CD14-positive monocyte (primary cell): ENCODE data around the gene PLOD2. TPM values are rescaled to one million over a fixed set of nuclear protein-coding genes. Genes with fewer than 3 reads are reported as not detected.

Experiments used
- DNase-seq, 3 donors: peaks; one replicate each; pipeline ENCODE4 v3.0.0-alpha.2; 2011 to 2022
- H2AFZ ChIP-seq: 2 replicates; pipeline ENCODE4 v1.6.0; 2012; ENCODE audit warnings: mild to moderate bottlenecking, low read depth, low read length, inconsistent platforms; ENCODE audit not compliant: insufficient read depth, poor library complexity, severe bottlenecking
- H3K27ac ChIP-seq, 2 donors: 1 replicate in 1 of 2; 2 replicates in 1 of 2; pipeline ENCODE4 v1.5.1; 2012 to 2013; ENCODE audit warnings: low read length in 2 of 2, control low read depth in 1 of 2, inconsistent platforms in 1 of 2, low read depth in 1 of 2, mild to moderate bottlenecking in 1 of 2
- H3K27me3 ChIP-seq, 2 donors: one replicate each; pipeline versions ENCODE4 v1.6.0 to v1.6.1; 2011 to 2013; ENCODE audit warnings: low read length in 2 of 2; ENCODE audit not compliant: control insufficient read depth in 2 of 2, insufficient read depth in 2 of 2
- H3K36me3 ChIP-seq, 2 donors: replicated peaks in 1 of 2; 1 replicate in 1 of 2; 2 replicates in 1 of 2; pipeline versions ENCODE4 v1.5.1 to v1.6.1; 2012 to 2013; ENCODE audit warnings: low read length in 2 of 2, control low read depth in 1 of 2, inconsistent platforms in 1 of 2, mild to moderate bottlenecking in 1 of 2; ENCODE audit not compliant: insufficient read depth in 2 of 2, control insufficient read depth in 1 of 2
- H3K4me1 ChIP-seq, 2 donors: 1 replicate in 1 of 2; 2 replicates in 1 of 2; pipeline versions ENCODE4 v1.5.1 to v1.6.1; 2012 to 2013; ENCODE audit warnings: low read length in 2 of 2, control low read depth in 1 of 2, inconsistent platforms in 1 of 2, mild to moderate bottlenecking in 1 of 2, moderate library complexity in 1 of 2; ENCODE audit not compliant: insufficient read depth in 2 of 2, control insufficient read depth in 1 of 2
- H3K4me2 ChIP-seq: replicated peaks from 2 replicates; pipeline ENCODE3; 2012; ENCODE audit warnings: low read length, moderate library complexity, mild to moderate bottlenecking; ENCODE audit not compliant: poor library complexity, severe bottlenecking; ENCODE audit errors: extremely low read depth
- H3K4me3 ChIP-seq, 3 experiments: fragments of 200-600 bp in 1 of 3; sonication (generic) in 1 of 3; replicated peaks in 1 of 3; 1 replicate in 2 of 3; 2 replicates in 1 of 3; pipeline ENCODE4 v1.5.1; 2011 to 2013; ENCODE audit warnings: low read length in 3 of 3, mild to moderate bottlenecking in 3 of 3, control low read depth in 2 of 3, low read depth in 2 of 3, inconsistent platforms in 1 of 3, moderate library complexity in 1 of 3
- H3K79me2 ChIP-seq: 2 replicates; pipeline ENCODE4 v1.6.0; 2012; ENCODE audit warnings: mild to moderate bottlenecking, control low read depth, inconsistent platforms, low read length, moderate library complexity; ENCODE audit not compliant: insufficient read depth
- H3K9ac ChIP-seq: 2 replicates; pipeline ENCODE4 v1.6.0; 2017; ENCODE audit warnings: low read length, mild to moderate bottlenecking; ENCODE audit not compliant: insufficient read depth, poor library complexity, severe bottlenecking
- H3K9me3 ChIP-seq, 2 donors: replicated peaks in 1 of 2; 1 replicate in 1 of 2; 2 replicates in 1 of 2; pipeline versions ENCODE4 v1.5.1 to v1.6.1; 2012 to 2013; ENCODE audit warnings: low read length in 2 of 2, control low read depth in 1 of 2; ENCODE audit not compliant: control insufficient read depth in 1 of 2, insufficient read depth in 1 of 2
- H4K20me1 ChIP-seq: 2 replicates; pipeline ENCODE4 v1.6.0; 2012; ENCODE audit warnings: mild to moderate bottlenecking, low read length, control low read depth, moderate library complexity; ENCODE audit not compliant: insufficient read depth
- H3K27ac Mint-ChIP-seq, 7 donors: one replicate each; pipeline ENCODE4 v1.8.0; 2020; ENCODE audit warnings: mild to moderate bottlenecking in 7 of 7, mixed read lengths in 7 of 7, moderate library complexity in 6 of 7, inconsistent platforms in 2 of 7
- H3K27me3 Mint-ChIP-seq, 3 donors: one replicate each; pipeline ENCODE4 v1.8.0; 2021 to 2022; ENCODE audit warnings: low read depth in 3 of 3, mild to moderate bottlenecking in 3 of 3, mixed read lengths in 3 of 3, moderate library complexity in 3 of 3, inconsistent platforms in 1 of 3
- H3K36me3 Mint-ChIP-seq, 2 donors: one replicate each; pipeline ENCODE4 v1.8.0; 2020; ENCODE audit warnings: mixed read lengths in 2 of 2, inconsistent platforms in 1 of 2, mild to moderate bottlenecking in 1 of 2
- H3K4me1 Mint-ChIP-seq: one replicate; pipeline ENCODE4 v1.8.0; 2020; ENCODE audit warnings: mild to moderate bottlenecking, mixed read lengths
- H3K4me3 Mint-ChIP-seq, 2 donors: one replicate each; pipeline ENCODE4 v1.8.0; 2020; ENCODE audit warnings: mild to moderate bottlenecking in 2 of 2, mixed read lengths in 2 of 2, moderate library complexity in 1 of 2
- H3K9me3 Mint-ChIP-seq, 7 donors: one replicate each; pipeline ENCODE4 v1.8.0; 2020 to 2022; ENCODE audit warnings: mixed read lengths in 7 of 7, mild to moderate bottlenecking in 6 of 7, moderate library complexity in 6 of 7, inconsistent platforms in 2 of 7
- WGBS: methylation state at CpG from one replicate; pipeline ENCODE4 v1.1.5; 2013; ENCODE audit warnings: missing lambda C conversion rate; ENCODE audit not compliant: insufficient coverage; 5-methylcytosine and 5-hydroxymethylcytosine counted together
- intact Hi-C, 2 donors: fragments of 100-400 bp; cut with micrococcal nuclease; formaldehyde crosslinking; loops; one replicate each; pipeline versions ENCODE4 v1.15.0 to v1.15.1; 2023
- polyA plus RNA-seq, 3 donors: library from polyadenylated mRNA; depleted of rRNA in 1 of 3; unstranded in 2 of 3; stranded (reverse) in 1 of 3; fragments of 300-500 nt in 2 of 3; fragments of >200 nt in 1 of 3; fragmentation: Illumina TruSeq in 2 of 3; gene quantifications; 1 replicate in 2 of 3; 2 replicates in 1 of 3; pipeline ENCODE4 v1.2.3, GENCODE V29; 2012 to 2021
- TF ChIP-seq, protein P1 (sequence below): fragments of 200-600 bp; IDR thresholded peaks from one replicate; pipeline ENCODE4 v1.8.0; 2022; ENCODE audit warnings: antibody characterized with exemption, mild to moderate bottlenecking

PLOD2 gene
- polyA plus RNA-seq, 3 donors = not detected

DNA sequence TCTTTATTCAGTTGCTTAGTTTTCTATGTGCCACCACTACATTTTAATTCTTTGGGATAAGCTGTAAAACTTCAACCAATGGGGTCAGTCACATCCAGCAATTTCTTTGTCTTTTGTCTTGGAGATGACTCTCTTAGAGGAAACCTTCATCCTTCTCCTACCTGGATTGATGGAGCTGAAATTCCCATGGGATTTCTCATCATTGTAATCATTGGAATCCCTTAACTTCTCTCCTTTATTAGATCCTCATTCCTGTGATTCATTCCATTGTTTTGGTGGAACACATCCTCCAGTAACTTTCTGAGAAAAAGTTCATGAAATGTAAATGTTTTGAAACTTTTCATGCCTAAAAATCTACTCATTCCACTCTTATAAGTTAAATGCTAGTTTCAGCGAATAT lies 9.6 kb upstream of the PLOD2 start:
- peaks cover 0 to 3% (median 1%) of the 10 kb centered on the region in 3 donors for H3K27me3 Mint-ChIP-seq
- H3K9me3 Mint-ChIP-seq = peaks cover 0 to 3% (median 0%) of the 10 kb centered on the region in 7 donors
- H3K4me1 Mint-ChIP-seq = no peaks in the 10 kb centered on the region
- no peak overlapping the region for H3K4me3 Mint-ChIP-seq
- intact Hi-C loops = no loop called here
- H3K36me3 ChIP-seq = no peaks in the 10 kb centered on the region
- WGBS = no CpG with 5 or more reads among the region's 1 CpG
- H3K4me1 ChIP-seq = no peaks in the 10 kb centered on the region
- no peak overlapping the region for H3K27ac Mint-ChIP-seq
- no peak overlapping the region for H3K9ac ChIP-seq
- H3K36me3 Mint-ChIP-seq = no peaks in the 10 kb centered on the region
- no peak overlapping the region for H2AFZ ChIP-seq
- TF ChIP-seq, protein P1, sequence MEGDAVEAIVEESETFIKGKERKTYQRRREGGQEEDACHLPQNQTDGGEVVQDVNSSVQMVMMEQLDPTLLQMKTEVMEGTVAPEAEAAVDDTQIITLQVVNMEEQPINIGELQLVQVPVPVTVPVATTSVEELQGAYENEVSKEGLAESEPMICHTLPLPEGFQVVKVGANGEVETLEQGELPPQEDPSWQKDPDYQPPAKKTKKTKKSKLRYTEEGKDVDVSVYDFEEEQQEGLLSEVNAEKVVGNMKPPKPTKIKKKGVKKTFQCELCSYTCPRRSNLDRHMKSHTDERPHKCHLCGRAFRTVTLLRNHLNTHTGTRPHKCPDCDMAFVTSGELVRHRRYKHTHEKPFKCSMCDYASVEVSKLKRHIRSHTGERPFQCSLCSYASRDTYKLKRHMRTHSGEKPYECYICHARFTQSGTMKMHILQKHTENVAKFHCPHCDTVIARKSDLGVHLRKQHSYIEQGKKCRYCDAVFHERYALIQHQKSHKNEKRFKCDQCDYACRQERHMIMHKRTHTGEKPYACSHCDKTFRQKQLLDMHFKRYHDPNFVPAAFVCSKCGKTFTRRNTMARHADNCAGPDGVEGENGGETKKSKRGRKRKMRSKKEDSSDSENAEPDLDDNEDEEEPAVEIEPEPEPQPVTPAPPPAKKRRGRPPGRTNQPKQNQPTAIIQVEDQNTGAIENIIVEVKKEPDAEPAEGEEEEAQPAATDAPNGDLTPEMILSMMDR = no peak
- no peak overlapping the region for H3K4me2 ChIP-seq
- no peak overlapping the region for H3K27ac ChIP-seq
- H3K9me3 ChIP-seq = no peaks in the 10 kb centered on the region
- no peaks in the 10 kb centered on the region for H3K79me2 ChIP-seq
- no peak for DNase-seq
- H4K20me1 ChIP-seq = no peaks in the 10 kb centered on the region
- H3K27me3 ChIP-seq = no peaks in the 10 kb centered on the region
- no peak overlapping the region for H3K4me3 ChIP-seq

GRCh38 chr3:146169891-146170290 lies 8.9 kb upstream of the PLOD2 start:
- no peaks in the 10 kb centered on the region for H3K36me3 Mint-ChIP-seq
- Histone ChIP-seq H3K36me3 (no peaks in the 10 kb centered on the region), H4K20me1 (no peaks in the 10 kb centered on the region), H3K27ac (no peak overlapping the region), H3K9ac (no peak overlapping the region), H3K4me1 (no peaks in the 10 kb centered on the region), H2AFZ (no peak overlapping the region), H3K27me3 (no peaks in the 10 kb centered on the region), H3K79me2 (no peaks in the 10 kb centered on the region), H3K4me3 (no peak overlapping the region), H3K4me2 (no peak overlapping the region), H3K9me3 (no peaks in the 10 kb centered on the region)
- H3K27me3 Mint-ChIP-seq = peaks cover 0 to 3% (median 3%) of the 10 kb centered on the region in 3 donors
- no peak for DNase-seq
- H3K4me1 Mint-ChIP-seq = no peaks in the 10 kb centered on the region
- intact Hi-C loops = no loop called here
- 100% methylated on average over 1 of the region's 1 CpG for WGBS
- H3K9me3 Mint-ChIP-seq = peaks cover 0 to 3% (median 0%) of the 10 kb centered on the region in 7 donors
- H3K27ac Mint-ChIP-seq = no peak overlapping the region
- TF ChIP-seq, protein P1 = no peak
- H3K4me3 Mint-ChIP-seq = no peak overlapping the region
